ENCODE measurements around the gene COPA.
"Not testable (repeated sequence)": the region's sequence is repeated elsewhere in the genome, so short reads cannot be mapped to it uniquely, and the experiment has no call there.

The COPA gene

DNA sequence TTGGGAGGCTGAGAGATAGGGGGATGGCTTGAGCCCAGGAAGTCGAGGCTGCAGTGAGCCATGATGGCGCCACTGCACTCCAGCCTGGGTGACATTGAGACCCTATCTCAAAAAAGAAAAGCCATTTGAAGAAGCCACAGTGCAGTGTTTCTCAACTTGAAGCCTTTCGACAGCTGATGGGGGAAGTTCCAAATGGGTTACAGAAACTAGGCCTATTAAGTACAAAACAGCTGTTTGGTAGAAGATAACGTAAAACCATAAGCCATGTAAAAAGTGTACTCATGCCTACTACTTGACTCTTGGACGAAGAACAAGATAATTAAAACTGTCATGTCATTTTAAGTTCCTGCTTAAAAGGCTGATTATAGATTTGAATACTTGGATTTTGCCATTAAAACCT lies 16.6 kb downstream of the COPA start:
- no peak for DNase-seq (ENCODE audit: low read depth in 3 of 3)

DNA sequence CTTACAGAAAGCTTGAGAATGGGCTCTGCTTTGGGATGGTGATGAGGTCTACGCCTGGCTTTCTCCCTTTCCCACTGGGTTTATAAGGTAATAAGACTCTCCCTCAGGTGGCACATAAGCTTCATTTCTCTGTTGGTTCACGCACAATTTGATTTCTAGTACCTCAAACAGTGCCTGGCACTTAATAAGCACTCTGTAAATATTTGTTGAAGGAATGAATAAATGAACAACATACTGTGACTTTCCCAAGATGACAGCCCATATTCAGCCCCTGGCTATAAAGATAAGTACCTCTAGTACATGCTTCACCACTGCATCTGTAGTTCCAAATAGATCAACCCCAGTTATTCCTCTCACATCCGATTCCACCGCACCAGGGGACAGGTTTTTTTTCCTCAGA lies 17.8 kb downstream of the COPA start:
- DNase-seq (ENCODE audit: low read depth in 3 of 3): no peak

DNA sequence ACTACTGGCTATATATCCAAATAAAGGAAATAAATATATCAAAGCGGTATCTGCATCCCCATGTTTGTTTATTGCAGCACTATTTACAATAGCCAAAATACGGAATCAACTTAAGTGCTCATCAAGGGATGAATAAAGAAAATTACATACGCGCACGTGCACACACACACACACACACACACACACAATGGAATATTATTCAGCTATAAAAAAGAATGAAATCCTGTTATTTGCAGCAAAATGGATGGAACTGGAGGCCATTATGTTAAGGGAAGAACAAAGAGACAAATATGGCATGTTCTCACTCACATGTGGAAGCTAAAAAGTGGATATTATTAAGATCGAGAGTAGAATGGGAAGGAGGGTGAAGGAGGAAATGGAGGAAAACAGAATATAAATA lies 20.2 kb downstream of the COPA start:
- no peak for DNase-seq (ENCODE audit: low read depth in 3 of 3)

DNA sequence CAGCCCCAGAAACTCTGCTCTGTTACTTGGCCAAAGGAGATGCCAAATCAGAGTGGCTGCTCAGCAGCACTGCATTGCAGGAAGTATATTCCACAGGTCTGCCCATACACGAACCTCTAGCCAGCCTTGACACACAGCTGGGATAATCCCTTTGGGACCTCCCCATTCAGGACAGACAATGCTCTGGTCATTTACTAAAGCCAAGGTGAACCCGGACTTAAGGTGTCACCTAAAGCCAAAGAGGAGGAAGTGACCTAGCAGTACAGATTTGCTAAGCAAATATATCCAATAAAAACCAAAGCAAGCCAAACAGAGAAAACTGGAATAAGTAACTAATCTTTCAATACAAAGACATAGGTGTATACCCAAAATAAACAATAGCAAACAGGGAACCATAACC lies 27.7 kb downstream of the COPA start:
- no peak for DNase-seq (ENCODE audit: low read depth in 3 of 3)

DNA sequence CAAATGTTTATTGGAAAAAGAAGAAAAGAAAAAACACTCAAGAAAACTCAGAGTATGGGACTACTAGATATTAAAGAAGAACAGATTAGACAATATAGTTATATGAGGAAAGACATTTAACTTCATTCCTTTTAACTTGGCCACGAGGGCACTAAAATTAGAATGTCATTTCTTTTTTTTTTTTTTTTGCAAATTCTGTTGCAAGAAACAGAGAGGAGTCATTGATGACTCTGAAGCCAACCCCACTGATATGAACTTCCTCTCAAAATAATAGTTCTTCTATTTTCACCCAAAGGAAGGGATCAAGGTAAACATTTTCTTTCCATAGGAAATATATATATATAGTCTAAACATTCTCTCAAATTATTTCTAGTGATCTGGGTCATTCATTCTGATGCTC lies 33.5 kb downstream of the COPA start:
- DNase-seq (ENCODE audit: low read depth in 3 of 3): no peak

DNA sequence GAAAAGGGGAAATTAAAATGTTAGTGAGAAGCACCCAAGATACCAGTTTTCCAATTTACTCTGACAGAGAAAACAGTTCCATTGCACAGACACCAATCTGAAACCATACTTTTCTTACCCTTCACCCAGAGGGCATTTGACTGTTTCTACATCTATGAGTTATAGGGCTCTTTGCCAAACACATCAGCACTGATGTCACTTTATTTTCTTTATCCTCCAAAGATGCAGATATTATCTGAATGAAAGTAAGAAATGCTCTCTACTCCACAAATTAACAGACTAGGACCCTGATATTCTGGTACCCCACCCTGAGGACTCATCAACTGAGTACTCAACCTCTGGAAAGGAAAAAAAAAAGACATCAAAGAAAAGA lies 33.9 kb downstream of the COPA start:
- no peak for DNase-seq (ENCODE audit: low read depth in 3 of 3)

DNA sequence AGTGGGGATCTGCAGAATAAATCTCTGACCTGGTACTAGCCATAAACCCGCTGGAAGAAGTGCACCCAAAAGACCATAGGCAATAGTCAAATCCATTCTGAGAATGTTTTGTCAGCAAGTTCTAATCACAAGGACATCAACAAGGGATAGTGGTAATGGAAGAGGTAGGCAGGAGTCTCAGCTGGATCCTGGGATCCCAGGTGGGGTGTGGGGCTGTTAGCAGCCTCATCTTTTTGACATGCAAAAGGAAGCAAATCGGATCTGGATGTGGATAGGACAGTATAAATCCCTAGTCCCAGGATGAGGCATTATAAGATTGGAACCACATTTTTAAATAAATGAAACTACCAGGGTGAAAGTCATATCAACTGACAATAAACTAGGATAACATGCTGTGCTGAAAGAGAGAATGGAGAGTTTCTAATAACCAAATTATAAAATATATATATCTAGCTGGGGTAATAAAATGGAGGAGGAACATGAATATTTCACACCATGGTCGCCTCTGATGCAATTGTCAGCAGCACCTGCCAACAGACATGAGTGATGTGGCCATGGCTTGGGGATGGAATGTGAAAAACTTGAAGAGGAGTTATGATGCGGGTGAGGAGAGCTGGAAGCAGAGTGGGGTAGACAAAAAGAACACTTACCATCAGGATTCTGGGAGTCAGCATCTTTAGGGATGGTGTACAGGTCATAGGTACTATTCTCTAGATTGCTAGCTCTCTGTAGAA lies 34.4 kb downstream of the COPA start:
- no peak for DNase-seq (ENCODE audit: low read depth in 3 of 3)

DNA sequence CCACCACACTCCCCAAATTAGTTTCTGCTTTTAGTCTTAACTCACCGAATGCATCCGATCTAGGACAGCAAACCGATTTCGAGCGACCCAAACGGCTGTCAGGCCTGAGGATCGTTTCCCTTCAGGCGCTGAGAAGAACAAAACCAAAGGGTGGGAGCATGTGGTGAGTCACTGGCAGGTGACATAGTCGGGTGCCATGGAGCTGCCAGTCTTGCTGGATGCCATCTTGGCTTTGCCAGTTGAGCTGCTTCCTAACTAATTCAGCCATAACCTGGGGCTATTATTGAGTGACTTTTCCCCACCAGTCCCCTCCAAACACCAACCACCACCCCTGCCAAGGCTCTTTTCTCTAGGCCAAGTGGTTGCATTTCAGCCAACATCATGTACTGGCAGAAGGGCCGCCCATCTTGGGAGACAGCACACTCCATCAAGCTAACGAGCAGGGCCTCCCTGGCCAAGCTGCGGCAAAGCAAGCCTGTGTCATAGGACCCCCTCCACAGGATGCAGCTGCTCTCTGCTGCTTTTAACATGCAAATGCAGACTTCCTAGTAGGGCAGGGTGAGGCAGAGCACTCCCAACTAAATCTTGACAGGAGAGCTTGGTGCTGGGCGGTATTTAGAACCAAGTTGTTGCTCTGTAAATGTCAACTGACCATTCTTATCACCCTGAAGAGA lies 35.8 kb downstream of the COPA start:
- no peak for DNase-seq (ENCODE audit: low read depth in 3 of 3)

DNA sequence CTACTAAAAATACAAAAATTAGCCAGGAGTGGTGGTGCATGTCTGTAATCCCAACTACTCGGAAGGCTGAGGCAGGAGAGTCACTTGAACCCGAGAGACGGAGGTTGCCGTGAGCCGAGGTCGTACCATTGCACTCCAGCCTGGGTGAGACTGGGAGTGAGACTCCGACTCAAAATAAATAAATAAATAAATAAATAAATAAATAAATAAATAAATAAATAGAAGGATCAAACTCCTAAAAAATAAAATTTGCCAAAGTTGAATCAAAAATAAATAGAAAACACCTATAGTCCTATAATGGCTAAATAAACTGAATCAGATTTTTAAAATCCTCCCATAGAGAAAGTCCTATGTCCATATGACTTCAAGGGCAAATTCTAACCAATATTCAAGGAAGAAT lies 42.9 kb downstream of the COPA start:
- no peak for DNase-seq (ENCODE audit: low read depth in 3 of 3)

DNA sequence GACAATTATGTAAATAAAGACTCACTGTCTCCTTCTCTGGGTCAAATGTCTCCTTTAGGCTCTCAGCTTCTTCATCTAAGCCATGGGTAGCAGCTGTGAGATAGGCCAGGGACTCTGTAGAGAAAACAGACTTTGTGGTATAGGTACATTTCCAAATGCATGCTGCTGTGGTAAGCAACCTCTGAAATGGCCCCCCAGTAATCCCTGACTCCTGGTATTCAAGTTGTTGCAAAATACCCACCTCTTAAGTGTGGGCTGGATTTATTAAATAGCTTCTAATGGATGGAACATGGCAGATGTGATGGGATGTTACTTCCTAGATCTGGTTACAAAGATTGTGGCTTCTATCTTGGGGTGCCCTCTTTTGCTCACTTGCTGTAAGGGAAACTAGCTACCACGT lies 47.0 kb downstream of the COPA start:
- no peak for DNase-seq (ENCODE audit: low read depth in 3 of 3)

DNA sequence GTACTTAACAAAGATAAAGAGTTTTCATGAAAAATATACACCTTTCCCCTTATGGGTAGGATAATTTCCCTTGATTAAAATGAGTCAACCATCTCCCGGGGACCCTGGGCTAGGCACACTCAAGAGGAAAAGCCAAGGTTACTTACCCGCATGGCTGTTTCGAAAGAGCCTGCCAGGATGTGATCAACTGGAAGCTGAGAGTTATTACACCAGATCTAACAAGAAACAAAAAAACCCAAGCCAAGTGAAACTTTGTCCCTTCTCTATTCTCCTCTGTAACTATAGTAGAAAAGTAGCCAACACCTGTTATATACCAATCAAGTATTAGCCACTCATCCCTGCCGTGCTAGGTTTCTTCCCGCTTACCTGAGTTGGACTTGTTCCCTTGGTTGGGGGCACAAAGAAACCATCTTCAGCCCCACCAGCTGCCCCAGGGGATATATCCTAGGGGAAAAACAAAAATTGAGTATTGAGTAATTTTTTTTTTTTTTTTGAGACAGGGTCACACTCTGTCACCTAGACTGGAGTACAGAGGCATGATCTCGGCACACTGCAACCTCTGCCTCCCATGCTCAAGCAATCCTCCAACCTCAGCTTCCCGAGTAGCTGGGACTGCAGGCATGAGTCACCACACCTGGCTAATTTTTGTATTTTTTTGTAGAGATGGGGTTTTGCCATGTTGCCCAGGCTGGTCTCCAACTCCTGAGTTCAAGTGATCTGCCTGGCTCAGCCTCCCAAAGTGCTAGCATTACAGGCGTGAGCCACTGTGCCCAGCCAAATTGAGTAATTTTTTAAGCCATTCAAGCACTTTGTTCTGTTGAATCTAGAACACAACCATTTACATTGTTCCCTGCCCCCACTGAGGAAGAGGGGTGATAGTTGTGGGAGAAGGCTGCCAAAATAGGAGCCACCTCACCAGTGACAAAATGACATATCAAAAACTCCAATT lies 49.8 kb downstream of the COPA start:
- no peak for DNase-seq (ENCODE audit: low read depth in 3 of 3)

DNA sequence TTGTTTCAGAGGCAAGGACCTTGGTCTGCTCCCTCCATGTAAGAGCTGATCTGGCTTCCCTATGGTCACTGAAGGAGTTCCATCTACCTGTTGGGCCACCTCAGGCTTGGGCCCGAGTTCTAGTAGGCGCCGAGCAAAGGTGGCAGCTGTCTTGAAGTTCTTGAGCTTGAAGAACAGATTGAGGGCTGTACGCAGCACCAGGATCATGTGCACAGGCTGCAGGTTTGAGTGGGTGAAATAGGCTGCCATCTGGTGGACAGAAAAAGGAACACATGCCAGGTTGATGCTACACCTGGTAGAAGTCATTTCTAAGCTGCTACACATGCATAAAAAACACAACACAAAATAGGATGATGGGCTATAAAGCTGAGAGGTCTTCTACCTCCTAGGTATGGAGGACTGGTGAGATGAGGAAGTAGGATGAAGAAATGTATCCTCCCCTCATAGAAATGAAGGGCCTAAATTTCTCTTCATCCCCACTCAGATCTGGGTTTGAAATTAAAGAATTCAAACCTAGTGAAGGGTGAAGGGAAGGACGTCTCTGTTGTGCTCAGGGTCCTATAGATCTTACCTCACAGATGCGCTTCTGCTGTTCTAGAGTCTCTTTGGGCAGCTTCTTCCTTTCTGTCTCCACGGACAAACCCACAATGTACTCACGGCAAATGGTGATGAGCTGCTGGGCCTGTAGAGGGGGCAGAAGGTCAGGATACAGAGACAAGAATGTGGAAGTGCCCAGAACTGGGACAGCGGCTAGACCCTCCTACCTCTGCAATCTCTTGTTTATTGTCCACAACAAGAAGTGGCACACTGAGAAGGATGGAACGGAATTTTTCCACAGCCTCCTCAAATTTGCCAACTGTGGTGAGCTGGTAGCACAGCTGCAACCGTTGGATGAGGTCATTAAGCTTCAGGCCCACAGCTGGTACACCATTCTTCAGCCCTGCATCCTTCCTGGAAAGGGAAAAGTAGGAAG lies 51.5 kb downstream of the COPA start:
- DNase-seq (ENCODE audit: low read depth in 3 of 3): peak; percentile 33 to 44 (median 41)

DNA sequence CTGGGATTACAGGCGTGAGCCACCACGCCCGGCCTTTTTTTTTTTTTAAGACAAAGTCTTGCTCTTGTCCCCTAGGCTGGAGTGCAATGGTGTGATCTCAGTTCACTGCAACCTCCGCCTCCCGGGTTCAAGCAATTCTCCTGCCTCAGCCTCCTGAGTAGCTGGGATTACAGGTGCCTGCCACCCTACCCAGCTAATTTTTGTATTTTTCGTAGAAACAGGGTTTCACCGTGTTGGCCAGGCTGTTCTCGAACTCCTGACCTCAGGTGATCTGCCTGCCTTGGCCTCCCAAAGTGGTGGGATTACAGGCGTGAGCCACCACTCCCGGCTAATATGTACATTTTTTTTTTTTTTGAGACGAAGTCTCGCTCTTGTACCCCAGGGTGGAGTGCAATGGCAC lies 55.3 kb downstream of the COPA start:
- not testable (repeated sequence) for DNase-seq (ENCODE audit: low read depth in 3 of 3)

DNA sequence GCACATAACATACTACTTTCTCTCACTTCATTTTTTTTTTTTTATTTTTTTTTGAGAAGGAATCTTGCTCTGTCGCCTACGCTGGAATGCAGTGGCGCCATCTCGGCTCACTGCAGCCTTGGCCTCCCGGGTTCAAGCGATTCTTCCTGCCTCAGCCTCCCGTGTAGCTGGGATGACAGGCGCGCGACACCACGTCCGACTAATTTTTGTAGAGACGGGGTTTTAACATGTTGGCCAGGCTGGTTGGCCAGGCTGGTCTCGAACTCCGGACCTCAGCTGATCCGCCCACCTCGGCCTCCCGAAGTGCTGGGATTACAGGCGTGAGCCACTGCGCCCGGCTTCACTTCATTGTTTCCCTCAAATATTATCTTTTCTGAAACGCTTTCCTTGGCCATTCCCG lies 57.5 kb downstream of the COPA start:
- DNase-seq (ENCODE audit: low read depth in 3 of 3): no peak

DNA sequence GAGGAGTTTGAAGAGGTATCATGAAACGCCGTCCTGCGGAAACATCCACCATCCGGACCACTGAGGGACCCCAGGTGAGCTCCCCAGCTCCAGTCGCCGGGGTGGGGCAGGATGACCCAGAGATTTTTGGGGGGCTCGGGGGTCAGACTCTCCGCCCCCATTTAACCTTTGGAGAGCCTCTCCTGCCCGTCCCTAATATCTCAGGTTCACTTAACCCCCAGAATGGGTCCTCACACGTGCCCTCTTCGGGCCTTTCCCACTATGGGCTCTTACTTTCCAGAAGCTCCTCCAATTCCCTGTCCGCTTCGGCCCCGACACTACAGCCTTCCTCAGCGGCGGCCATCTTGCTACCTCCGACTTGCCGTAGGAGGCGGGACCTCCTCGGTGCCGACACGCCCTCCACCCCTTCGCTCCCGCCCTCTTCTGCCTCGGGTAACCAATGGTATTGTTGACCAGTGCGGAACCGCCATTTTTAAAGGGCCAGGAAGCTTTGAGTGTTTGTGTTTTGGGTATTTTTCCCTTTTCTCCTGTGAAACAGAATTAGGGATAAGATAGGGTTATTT lies 58.2 kb downstream of the COPA start, which contains the start of gene PEX19:
Gene PEX19 (minus strand): TSS at position 352 of the 563 bp plus-strand sequence. CDS start 9 bp downstream, at position 343.
- peak; percentile 90 to 91 (median 91) for DNase-seq (ENCODE audit: low read depth in 3 of 3)

DNA sequence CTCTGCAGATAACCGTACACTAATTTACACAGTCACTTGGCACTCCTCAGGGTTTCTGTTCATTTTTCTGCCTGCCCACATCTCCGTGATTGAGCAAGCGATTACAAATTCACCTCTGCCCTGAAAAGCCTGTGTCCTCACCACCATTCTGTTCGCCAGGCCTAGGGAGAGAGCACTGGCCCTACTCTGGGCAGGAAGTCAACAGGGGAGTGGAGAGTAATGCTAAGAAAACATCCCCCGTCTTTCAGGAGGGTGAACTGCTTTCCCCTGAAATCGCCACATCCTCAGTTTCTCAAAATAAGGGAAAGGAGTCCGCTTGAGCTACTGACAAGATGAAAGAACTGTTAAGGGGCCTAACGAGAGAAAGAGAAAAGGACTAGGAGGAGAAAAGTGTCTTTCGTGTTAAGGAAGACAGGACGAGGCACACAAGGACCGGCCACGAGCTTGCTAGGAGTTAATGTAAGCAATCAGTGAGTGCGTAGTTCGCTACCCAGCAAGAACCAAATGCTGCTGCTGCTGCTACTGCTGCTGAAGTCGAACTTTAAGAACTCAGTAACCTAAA lies 58.7 kb downstream of the COPA start:
- no peak for DNase-seq (ENCODE audit: low read depth in 3 of 3)

DNA sequence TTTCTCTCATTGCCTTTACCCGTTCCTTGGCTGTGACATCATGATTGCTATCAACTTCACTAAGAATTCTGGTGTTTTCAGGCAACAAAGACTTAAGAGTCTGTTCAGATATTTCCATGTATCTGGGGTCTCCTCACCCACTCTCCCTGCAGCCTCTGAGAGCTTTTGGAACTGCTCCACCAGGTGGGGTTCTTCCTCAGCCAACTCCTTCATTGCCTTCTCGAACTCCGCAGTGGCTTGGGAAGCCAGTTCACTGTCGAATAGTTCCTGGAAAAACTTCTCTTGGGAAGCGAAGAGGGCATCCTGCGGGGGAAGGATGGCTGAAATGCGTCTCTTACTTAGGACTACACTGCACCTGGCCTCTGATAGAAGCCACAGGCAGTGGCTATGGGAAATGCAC lies 60.2 kb downstream of the COPA start:
- DNase-seq (ENCODE audit: low read depth in 3 of 3): no peak

DNA sequence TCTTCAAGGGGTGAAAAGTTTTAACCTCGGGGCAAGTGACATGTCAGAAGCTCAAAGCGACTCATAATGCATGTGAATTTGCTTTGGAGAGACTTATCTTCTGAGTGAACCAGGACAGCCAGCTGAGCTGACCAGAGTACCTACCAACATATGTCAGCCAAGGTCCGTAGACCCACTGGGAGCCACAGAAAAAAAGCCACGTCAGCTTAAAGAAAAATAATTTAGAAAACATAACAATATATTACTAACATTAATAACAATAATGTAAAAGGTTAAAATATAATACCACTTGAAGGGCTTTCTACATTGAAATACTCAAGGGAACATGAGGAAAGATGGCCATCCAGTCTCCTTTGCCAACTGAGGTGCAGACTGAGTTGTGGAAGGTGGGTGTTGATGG lies 65.1 kb downstream of the COPA start:
- DNase-seq (ENCODE audit: low read depth in 3 of 3): no peak

DNA sequence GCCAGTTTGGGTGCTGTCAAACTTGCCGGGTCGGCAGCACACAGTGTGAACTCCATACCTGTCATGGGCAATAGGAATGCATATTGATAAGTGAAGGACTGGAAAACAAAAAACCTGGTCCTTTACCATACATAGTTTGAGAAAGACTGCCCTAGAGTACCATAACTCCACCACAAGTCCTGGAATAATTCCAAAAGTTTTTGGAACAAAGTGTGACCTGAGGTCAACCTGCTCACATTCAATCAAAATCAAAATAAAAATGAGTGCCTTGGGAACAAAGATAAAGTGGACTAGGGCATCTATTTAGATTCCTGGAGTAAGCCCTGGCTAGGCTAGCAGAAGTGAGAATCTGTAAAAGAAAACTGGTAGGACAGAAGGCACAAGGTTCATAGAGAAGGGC lies 65.7 kb downstream of the COPA start:
- DNase-seq (ENCODE audit: low read depth in 3 of 3): no peak

DNA sequence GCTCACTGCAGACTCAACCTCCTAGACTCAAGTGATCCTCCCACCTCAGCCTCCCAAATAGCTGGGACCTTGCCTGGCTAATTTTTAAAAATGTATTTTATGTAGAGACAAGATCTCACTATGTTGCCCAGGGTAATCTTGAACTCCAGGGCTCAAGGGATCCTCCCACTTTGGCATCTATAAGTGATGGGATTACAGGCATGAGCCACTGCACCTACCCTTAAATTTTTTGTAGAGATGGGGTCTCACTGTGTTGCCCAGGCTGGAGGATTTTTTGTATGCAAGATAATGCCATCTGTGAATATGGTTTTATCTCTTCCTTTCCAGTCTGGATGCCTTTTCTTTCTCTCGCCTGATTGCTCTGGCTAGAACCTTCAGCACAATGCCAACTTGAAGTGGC lies 72.0 kb downstream of the COPA start:
- DNase-seq (ENCODE audit: low read depth in 3 of 3): no peak

Data from stimulated activated CD4-positive, alpha-beta T cell treated with anti-CD3 and anti-CD28 coated beads, TNF-alpha, amount 100 ng/mL, for 48 hours (primary cell).